Esophagus muscularis mucosa (tissue), 4 donors: ENCODE data around the gene OR7G1.

Experiments
- CTCF ChIP-seq, 3 experiments: fragments of 200-600 bp in 2 of 3; fragments of 450-650 bp in 1 of 3; sonication (generic) in 2 of 3; IDR thresholded peaks; one replicate each; pipeline ENCODE4 v1.5.1; 2017 to 2019; ENCODE audit warnings: antibody characterized with exemption in 3 of 3, mild to moderate bottlenecking in 2 of 3, moderate library complexity in 1 of 3
- EP300 ChIP-seq: sonication (generic); formaldehyde crosslinking; IDR thresholded peaks from one replicate; pipeline ENCODE4 v1.6.1; 2017; ENCODE audit warnings: antibody characterized with exemption
- POLR2A ChIP-seq: fragments of 450-650 bp; IDR thresholded peaks from one replicate; pipeline ENCODE4 v1.6.1; 2017; ENCODE audit warnings: antibody characterized with exemption, moderate library complexity, mild to moderate bottlenecking, low read depth
- POLR2AphosphoS5 ChIP-seq, 2 donors: sonication (generic); formaldehyde crosslinking; IDR thresholded peaks; one replicate each; pipeline ENCODE4 v1.6.1; 2017; ENCODE audit warnings: antibody characterized with exemption in 2 of 2

- TF ChIP-seq CTCF (IDR thresholded peaks at IDR 0.05) (no peak), POLR2A (no peak), POLR2AphosphoS5 (IDR thresholded peaks at IDR 0.05) (no peak), EP300 (no peak)
Observed at GRCh38 chr19:9076901-9077300, 38.7 kb downstream of the OR7G1 start.
